Measurements from ENCODE around the gene CCDC107.

Gene CCDC107

GRCh38 chr9:35700031-35700430 lies 41.9 kb downstream of the CCDC107 start:
- DNase-seq (ENCODE audit: low read depth in 2 of 3, low spot score in 2 of 3): no peak

GRCh38 chr9:35700942-35701341 lies 42.9 kb downstream of the CCDC107 start:
- no peak for DNase-seq (ENCODE audit: low read depth in 2 of 3, low spot score in 2 of 3)

- DNase-seq (ENCODE audit: low read depth in 2 of 3, low spot score in 2 of 3): no peak
These were observed 44.6 kb downstream of the CCDC107 start for GRCh38 chr9:35702696-35703095.

GRCh38 chr9:35703906-35704672 lies 46.0 kb downstream of the CCDC107 start:
- no peak for DNase-seq (ENCODE audit: low read depth in 2 of 3, low spot score in 2 of 3)

GRCh38 chr9:35705372-35705771 lies 47.3 kb downstream of the CCDC107 start:
- no peak for DNase-seq (ENCODE audit: low read depth in 2 of 3, low spot score in 2 of 3)

DNA sequence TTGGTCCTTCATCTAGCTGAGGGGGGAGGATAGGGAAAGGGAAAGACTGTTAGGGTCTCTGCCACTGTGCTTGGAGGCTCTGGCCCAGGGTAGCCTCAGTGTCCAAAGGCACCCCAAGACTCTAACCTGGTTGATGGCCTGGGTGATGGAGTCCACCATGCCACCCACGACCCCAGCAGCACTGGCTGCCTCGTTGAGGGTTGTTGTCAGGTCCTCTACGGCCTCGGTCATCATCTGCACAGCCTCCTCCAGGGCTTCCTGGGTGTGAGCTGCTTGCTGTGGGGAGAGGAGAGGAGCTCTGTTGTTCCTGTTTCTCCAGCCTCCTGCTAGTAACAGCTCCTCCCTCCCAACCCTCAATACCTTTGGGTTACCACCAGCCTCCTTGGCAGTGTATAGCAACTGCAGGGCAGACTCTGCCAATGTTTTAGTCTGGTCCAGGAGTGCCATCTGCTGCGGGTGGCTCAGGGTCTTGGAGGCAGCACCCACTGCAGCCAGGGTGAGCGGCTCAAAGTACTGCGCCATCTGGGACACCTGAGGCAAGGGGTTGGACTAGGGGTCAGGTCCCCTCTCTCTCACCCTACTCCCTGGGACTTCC lies 47.8 kb downstream of the CCDC107 start:
- DNase-seq (ENCODE audit: low read depth in 2 of 3, low spot score in 2 of 3): no peak

GRCh38 chr9:35706951-35707350 lies 48.9 kb downstream of the CCDC107 start:
- no peak for DNase-seq (ENCODE audit: low read depth in 2 of 3, low spot score in 2 of 3)

DNA sequence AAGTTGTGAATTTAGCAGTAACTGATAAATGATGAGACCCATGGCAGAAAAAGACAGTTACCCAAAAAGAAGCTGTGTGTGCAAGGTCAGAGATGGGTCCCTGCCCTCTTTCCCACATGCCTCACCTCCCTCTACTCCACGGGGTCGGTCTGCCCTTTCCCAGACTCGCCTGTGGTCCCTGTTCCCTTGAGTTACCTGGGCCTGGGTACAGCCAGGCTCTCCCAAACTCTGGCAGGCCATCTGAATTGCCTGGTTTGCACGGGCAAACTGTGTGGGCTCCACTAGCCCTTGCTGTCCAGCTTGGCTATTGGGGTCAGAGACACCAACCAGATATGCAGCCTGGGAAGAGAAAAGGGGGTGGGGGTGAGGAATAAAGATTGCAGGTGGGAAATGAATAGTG lies 50.1 kb downstream of the CCDC107 start:
- no peak for DNase-seq (ENCODE audit: low read depth in 2 of 3, low spot score in 2 of 3)

GRCh38 chr9:35710818-35711500 lies 52.9 kb downstream of the CCDC107 start:
- no peak for DNase-seq (ENCODE audit: low read depth in 2 of 3, low spot score in 2 of 3)

Data from activated CD8-positive, alpha-beta memory T cell treated with anti-CD3 and anti-CD28 coated beads for 48 hours (primary cell).